IPS-18a (cell line): ENCODE data around the gene TNNC1.

Experiments used
- H3K27ac ChIP-seq: one replicate; pipeline ENCODE4 v1.5.1; 2013; ENCODE audit warnings: low read length
- H3K27me3 ChIP-seq: one replicate; pipeline ENCODE4 v1.6.1; 2013; ENCODE audit warnings: mild to moderate bottlenecking, low read length; ENCODE audit not compliant: control insufficient read depth, insufficient read depth
- H3K36me3 ChIP-seq: one replicate; pipeline ENCODE4 v1.6.1; 2013; ENCODE audit warnings: low read depth, low read length; ENCODE audit not compliant: control insufficient read depth
- H3K4me1 ChIP-seq: one replicate; pipeline ENCODE4 v1.6.1; 2013; ENCODE audit warnings: low read depth, low read length; ENCODE audit not compliant: control insufficient read depth
- H3K4me3 ChIP-seq: one replicate; pipeline ENCODE4 v1.5.1; 2013; ENCODE audit warnings: low read length
- H3K9ac ChIP-seq: one replicate; pipeline ENCODE4 v1.6.1; 2013; ENCODE audit warnings: mild to moderate bottlenecking, low read length, moderate library complexity
- H3K9me3 ChIP-seq: one replicate; pipeline ENCODE4 v1.6.1; 2013; ENCODE audit warnings: low read depth, low read length; ENCODE audit not compliant: control insufficient read depth

TNNC1 gene

GRCh38 chr3:52453496-52454249 is at the start of gene TNNC1:
Gene TNNC1, minus strand, starts transcription at chr3:52454041. Its CDS starts 26 bp downstream, at chr3:52454015.
- peaks cover 8% of the 10 kb centered on the region for H3K4me1 ChIP-seq
- peaks cover 12% of the 10 kb centered on the region for H3K36me3 ChIP-seq
- H3K4me3 ChIP-seq, result peak within 1 kb of the TSS; percentile 87
- no peak within 1 kb of the TSS for H3K9ac ChIP-seq
- no peak within 1 kb of the TSS for H3K27ac ChIP-seq
- no peaks in the 10 kb centered on the region for H3K27me3 ChIP-seq
- no peaks in the 10 kb centered on the region for H3K9me3 ChIP-seq

- H3K27ac ChIP-seq, result no peak overlapping the region
- no peak overlapping the region for H3K9ac ChIP-seq
- H3K4me1 ChIP-seq, result no peaks in the 10 kb centered on the region
- no peaks in the 10 kb centered on the region for H3K9me3 ChIP-seq
- H3K4me3 ChIP-seq, result no peak overlapping the region
- no peaks in the 10 kb centered on the region for H3K27me3 ChIP-seq
- no peaks in the 10 kb centered on the region for H3K36me3 ChIP-seq
Observed at GRCh38 chr3:52502808-52503350, 49.0 kb upstream of the TNNC1 start.

GRCh38 chr3:52502001-52502400 is 48.2 kb upstream of the TNNC1 start:
- Histone ChIP-seq H3K9ac (no peak overlapping the region), H3K4me1 (no peaks in the 10 kb centered on the region), H3K36me3 (no peaks in the 10 kb centered on the region), H3K27me3 (no peaks in the 10 kb centered on the region), H3K4me3 (no peak overlapping the region), H3K9me3 (no peaks in the 10 kb centered on the region), H3K27ac (no peak overlapping the region)

GRCh38 chr3:52501046-52501445 is 47.2 kb upstream of the TNNC1 start:
- H3K4me1 ChIP-seq, result no peaks in the 10 kb centered on the region
- H3K27me3 ChIP-seq, result no peaks in the 10 kb centered on the region
- no peaks in the 10 kb centered on the region for H3K36me3 ChIP-seq
- H3K4me3 ChIP-seq, result no peak overlapping the region
- H3K27ac ChIP-seq, result no peak overlapping the region
- H3K9me3 ChIP-seq, result no peaks in the 10 kb centered on the region
- H3K9ac ChIP-seq, result no peak overlapping the region

GRCh38 chr3:52498137-52499054 is 44.6 kb upstream of the TNNC1 start:
- Histone ChIP-seq H3K9ac (no peak overlapping the region), H3K9me3 (no peaks in the 10 kb centered on the region), H3K27ac (no peak overlapping the region), H3K4me3 (no peak overlapping the region), H3K4me1 (no peaks in the 10 kb centered on the region), H3K36me3 (no peaks in the 10 kb centered on the region), H3K27me3 (no peaks in the 10 kb centered on the region)

- H3K27ac ChIP-seq, result no peak overlapping the region
- H3K4me3 ChIP-seq, result no peak overlapping the region
- no peak overlapping the region for H3K9ac ChIP-seq
- H3K9me3 ChIP-seq, result no peaks in the 10 kb centered on the region
- no peaks in the 10 kb centered on the region for H3K4me1 ChIP-seq
- no peaks in the 10 kb centered on the region for H3K27me3 ChIP-seq
- H3K36me3 ChIP-seq, result peaks cover 15% of the 10 kb centered on the region
Observed at GRCh38 chr3:52495777-52496602, 42.1 kb upstream of the TNNC1 start.

GRCh38 chr3:52494886-52495495 is 41.1 kb upstream of the TNNC1 start, which contains the start of gene STAB1:
Gene STAB1, plus strand, starts transcription at chr3:52495338. Its CDS starts 76 bp downstream, at chr3:52495414.
- Histone ChIP-seq H3K36me3 (peaks cover 25% of the 10 kb centered on the region), H3K4me3 (no peak within 1 kb of the TSS), H3K27ac (no peak within 1 kb of the TSS), H3K9ac (no peak within 1 kb of the TSS), H3K27me3 (no peaks in the 10 kb centered on the region), H3K4me1 (no peaks in the 10 kb centered on the region), H3K9me3 (no peaks in the 10 kb centered on the region)

GRCh38 chr3:52494445-52494844 is 40.6 kb upstream of the TNNC1 start:
- no peaks in the 10 kb centered on the region for H3K27me3 ChIP-seq
- no peaks in the 10 kb centered on the region for H3K4me1 ChIP-seq
- H3K36me3 ChIP-seq, result peaks cover 31% of the 10 kb centered on the region
- no peak overlapping the region for H3K27ac ChIP-seq
- no peak overlapping the region for H3K9ac ChIP-seq
- no peak overlapping the region for H3K4me3 ChIP-seq
- H3K9me3 ChIP-seq, result no peaks in the 10 kb centered on the region

GRCh38 chr3:52493232-52494017 is 39.6 kb upstream of the TNNC1 start:
- Histone ChIP-seq H3K27ac (no peak overlapping the region), H3K9me3 (no peaks in the 10 kb centered on the region), H3K4me3 (no peak overlapping the region), H3K27me3 (no peaks in the 10 kb centered on the region), H3K36me3 (peaks cover 37% of the 10 kb centered on the region), H3K9ac (no peak overlapping the region), H3K4me1 (no peaks in the 10 kb centered on the region)

- H3K4me1 ChIP-seq, result no peaks in the 10 kb centered on the region
- no peak overlapping the region for H3K4me3 ChIP-seq
- H3K9ac ChIP-seq, result no peak overlapping the region
- H3K9me3 ChIP-seq, result no peaks in the 10 kb centered on the region
- H3K27me3 ChIP-seq, result no peaks in the 10 kb centered on the region
- peaks cover 40% of the 10 kb centered on the region for H3K36me3 ChIP-seq
- no peak overlapping the region for H3K27ac ChIP-seq
Observed at GRCh38 chr3:52492059-52492458, 38.2 kb upstream of the TNNC1 start.
